ENCODE measurements around the gene PHC1. TPM values are rescaled to one million over a fixed set of nuclear protein-coding genes. Genes with fewer than 3 reads are reported as not detected.

PHC1 gene
- total RNA-seq, 1 experiment from 2014 or later = 27.9 TPM

DNA sequence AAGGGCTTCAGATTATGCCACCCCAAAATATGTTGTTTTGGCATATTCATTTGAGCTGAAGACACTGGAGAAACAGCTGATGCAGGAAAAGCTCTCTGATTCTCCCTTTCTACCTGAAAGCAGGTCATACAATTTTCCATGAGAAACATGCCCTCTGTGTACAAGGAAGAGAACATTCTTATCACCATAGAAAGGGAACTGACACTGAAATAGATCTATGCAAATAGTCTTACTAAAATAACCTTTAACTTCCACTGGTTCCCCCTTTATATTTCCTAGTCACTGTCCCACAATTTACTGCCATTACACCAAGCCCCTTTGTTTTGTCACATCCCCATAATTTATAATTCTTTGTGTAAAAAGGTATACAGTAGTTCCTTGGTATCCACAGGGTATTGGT, 9.6 kb upstream of the PHC1 start:
- Mint-ChIP-seq H3K4me3 (ENCODE audit: low read depth, unreplicated experiment) (no peak overlapping the region), H3K27me3 (ENCODE audit: unreplicated experiment) (no peaks in the 10 kb centered on the region), H3K36me3 (ENCODE audit: insufficient read depth, unreplicated experiment) (no peaks in the 10 kb centered on the region), H3K9me3 (ENCODE audit: low read depth, unreplicated experiment) (no peaks in the 10 kb centered on the region), H3K27ac (ENCODE audit: unreplicated experiment) (no peak overlapping the region), H3K4me1 (ENCODE audit: low read depth, unreplicated experiment) (no peaks in the 10 kb centered on the region)
- TF ChIP-seq, protein P1, sequence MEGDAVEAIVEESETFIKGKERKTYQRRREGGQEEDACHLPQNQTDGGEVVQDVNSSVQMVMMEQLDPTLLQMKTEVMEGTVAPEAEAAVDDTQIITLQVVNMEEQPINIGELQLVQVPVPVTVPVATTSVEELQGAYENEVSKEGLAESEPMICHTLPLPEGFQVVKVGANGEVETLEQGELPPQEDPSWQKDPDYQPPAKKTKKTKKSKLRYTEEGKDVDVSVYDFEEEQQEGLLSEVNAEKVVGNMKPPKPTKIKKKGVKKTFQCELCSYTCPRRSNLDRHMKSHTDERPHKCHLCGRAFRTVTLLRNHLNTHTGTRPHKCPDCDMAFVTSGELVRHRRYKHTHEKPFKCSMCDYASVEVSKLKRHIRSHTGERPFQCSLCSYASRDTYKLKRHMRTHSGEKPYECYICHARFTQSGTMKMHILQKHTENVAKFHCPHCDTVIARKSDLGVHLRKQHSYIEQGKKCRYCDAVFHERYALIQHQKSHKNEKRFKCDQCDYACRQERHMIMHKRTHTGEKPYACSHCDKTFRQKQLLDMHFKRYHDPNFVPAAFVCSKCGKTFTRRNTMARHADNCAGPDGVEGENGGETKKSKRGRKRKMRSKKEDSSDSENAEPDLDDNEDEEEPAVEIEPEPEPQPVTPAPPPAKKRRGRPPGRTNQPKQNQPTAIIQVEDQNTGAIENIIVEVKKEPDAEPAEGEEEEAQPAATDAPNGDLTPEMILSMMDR (IDR thresholded peaks at IDR 0.05; ENCODE audit: unreplicated experiment) = no peak
- no peak for DNase-seq
- CTCF ChIA-PET = no interaction called here
- intact Hi-C loops (cut with micrococcal nuclease; ENCODE audit: unreplicated experiment) = no loop called here
- no TSS peak for BruUV-seq (replicated peaks)

DNA sequence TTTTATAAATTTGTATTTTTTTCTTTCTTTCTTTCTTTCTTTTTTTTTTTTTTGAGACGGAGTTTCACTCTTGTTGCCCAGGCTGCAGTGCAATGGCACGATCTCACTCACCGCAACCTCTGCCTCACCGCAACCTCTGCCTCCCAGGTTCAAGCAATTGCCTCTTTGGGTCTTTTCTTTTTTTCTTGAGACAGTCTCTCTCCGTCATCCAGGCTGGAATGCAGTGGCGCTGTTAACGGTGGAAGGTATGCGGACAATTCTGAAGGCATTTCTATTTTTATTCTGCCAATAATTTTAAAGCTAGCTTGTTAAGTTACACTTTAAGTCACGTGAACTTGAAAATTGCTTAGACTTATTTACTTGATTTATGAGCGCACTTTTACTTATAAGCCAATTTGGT, 8.8 kb upstream of the PHC1 start:
- Mint-ChIP-seq H3K4me3 (ENCODE audit: low read depth, unreplicated experiment) (no peak overlapping the region), H3K27me3 (ENCODE audit: unreplicated experiment) (no peaks in the 10 kb centered on the region), H3K36me3 (ENCODE audit: insufficient read depth, unreplicated experiment) (no peaks in the 10 kb centered on the region), H3K4me1 (ENCODE audit: low read depth, unreplicated experiment) (no peaks in the 10 kb centered on the region), H3K9me3 (ENCODE audit: low read depth, unreplicated experiment) (no peaks in the 10 kb centered on the region), H3K27ac (ENCODE audit: unreplicated experiment) (no peak overlapping the region)
- TF ChIP-seq, protein P1 (IDR thresholded peaks at IDR 0.05; ENCODE audit: unreplicated experiment) = no peak
- no peak for DNase-seq
- intact Hi-C loops (cut with micrococcal nuclease; ENCODE audit: unreplicated experiment) = no loop called here
- BruUV-seq (replicated peaks) = no TSS peak
- CTCF ChIA-PET = no interaction called here

DNA sequence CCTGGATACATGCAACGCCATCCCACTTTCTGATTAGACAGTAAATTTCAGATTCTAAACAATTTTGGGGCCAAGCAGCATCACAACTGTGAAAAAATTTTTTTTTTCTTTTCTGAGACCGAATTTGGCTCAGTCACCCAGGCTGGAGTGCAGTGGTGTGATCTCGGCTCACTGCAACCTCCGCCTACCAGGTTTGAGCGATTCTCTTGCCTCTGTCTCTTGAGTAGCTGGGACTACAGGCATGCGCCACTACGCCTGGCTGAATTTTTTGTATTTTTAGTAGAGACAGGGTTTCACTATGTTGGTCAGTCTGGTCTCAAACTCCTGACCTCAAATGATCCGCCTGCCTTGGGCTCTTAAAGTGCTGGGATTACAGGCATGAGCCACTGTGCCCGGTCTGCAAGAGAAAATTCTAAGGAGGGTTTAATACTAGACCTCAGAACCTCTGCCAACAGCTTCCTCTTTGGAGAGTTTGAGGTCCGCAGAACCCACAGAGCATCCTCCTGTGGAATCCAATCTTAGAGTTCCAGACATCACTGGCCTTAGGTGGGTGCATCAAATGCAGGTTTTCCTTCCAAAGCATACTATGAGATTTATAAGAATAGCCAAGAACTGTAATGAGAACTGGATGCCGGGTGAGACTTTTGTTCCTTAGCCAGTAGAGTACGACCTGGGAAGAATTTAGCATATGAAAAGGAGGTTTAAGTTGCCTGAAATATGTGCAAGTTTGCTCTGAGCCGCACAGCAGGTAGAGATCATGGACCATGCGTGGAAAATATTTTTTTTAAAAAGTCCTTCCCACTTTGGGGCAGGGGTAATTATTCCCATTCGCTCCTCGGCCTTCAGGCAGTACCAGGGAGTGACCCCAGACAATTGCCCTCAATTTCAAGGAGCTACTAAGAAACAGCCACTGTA, 7.8 kb upstream of the PHC1 start:
- Mint-ChIP-seq H3K36me3 (ENCODE audit: insufficient read depth, unreplicated experiment) (no peaks in the 10 kb centered on the region), H3K4me1 (ENCODE audit: low read depth, unreplicated experiment) (no peaks in the 10 kb centered on the region), H3K9me3 (ENCODE audit: low read depth, unreplicated experiment) (no peaks in the 10 kb centered on the region), H3K27ac (ENCODE audit: unreplicated experiment) (no peak overlapping the region), H3K4me3 (ENCODE audit: low read depth, unreplicated experiment) (no peak overlapping the region), H3K27me3 (ENCODE audit: unreplicated experiment) (no peaks in the 10 kb centered on the region)
- TF ChIP-seq, protein P1 (IDR thresholded peaks at IDR 0.05; ENCODE audit: unreplicated experiment) = no peak
- DNase-seq = no peak
- CTCF ChIA-PET = no interaction called here
- intact Hi-C loops (cut with micrococcal nuclease; ENCODE audit: unreplicated experiment) = no loop called here
- BruUV-seq (replicated peaks) = no TSS peak

DNA sequence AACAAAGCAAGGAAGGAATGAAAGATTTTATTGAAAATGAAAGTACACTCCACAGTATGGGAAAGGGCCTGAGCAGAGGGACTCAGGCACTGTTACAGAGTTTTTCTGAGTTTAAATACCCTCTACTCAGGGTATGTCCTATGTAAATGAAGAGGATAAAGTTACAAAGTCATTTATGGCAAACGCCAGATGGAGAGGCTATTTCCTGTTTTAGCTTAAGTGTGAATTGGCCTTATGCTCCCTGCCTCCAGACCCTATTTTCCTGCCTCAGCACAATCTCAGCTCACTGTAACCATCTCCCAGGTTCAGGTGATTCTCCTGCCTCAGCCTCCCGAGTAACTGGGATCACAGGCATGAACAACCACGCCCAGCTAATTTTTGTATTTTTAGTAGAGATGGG, 6.8 kb upstream of the PHC1 start:
- H3K4me3 Mint-ChIP-seq (ENCODE audit: low read depth, unreplicated experiment) = no peak overlapping the region
- no TSS peak for BruUV-seq (replicated peaks)

More for the DNA sequence above, 6.8 kb upstream of the PHC1 start:
- Mint-ChIP-seq H3K27ac (ENCODE audit: unreplicated experiment) (no peak overlapping the region), H3K27me3 (ENCODE audit: unreplicated experiment) (no peaks in the 10 kb centered on the region), H3K9me3 (ENCODE audit: low read depth, unreplicated experiment) (no peaks in the 10 kb centered on the region), H3K36me3 (ENCODE audit: insufficient read depth, unreplicated experiment) (no peaks in the 10 kb centered on the region), H3K4me1 (ENCODE audit: low read depth, unreplicated experiment) (no peaks in the 10 kb centered on the region)
- TF ChIP-seq, protein P1 (IDR thresholded peaks at IDR 0.05; ENCODE audit: unreplicated experiment) = no peak
- no peak for DNase-seq
- intact Hi-C loops (cut with micrococcal nuclease; ENCODE audit: unreplicated experiment) = no loop called here
- CTCF ChIA-PET = no interaction called here
